PC-3 (cell line): ENCODE data around the gene MISP3. TPM values are rescaled to one million over a fixed set of nuclear protein-coding genes. Genes with fewer than 3 reads are reported as not detected.

Experiments
- ATAC-seq: fragments of 200-7000 bp; cut with Tn5 transposase; 2 replicates; pipeline ENCODE4 v1.9.1; 2020; ENCODE audit warnings: mild to moderate bottlenecking, moderate library complexity
- BruUV-seq: library from RNA; stranded (reverse); fragments of 400-500 nt; replicated peaks from 2 replicates; lab custom pipeline; 2021; lab: Mats Ljungman, UMichigan
- CTCF ChIA-PET: fragments of 300-600 bp; sonication (Branson Sonifier 250); formaldehyde crosslinking; loops from one replicate; lab custom pipeline; 2022; ENCODE audit warnings: antibody characterized with exemption; lab: Charles Lee
- POLR2A ChIA-PET: fragments of 300-600 bp; sonication (Branson Sonifier 250); formaldehyde crosslinking; loops from one replicate; lab custom pipeline; 2022; ENCODE audit warnings: antibody characterized with exemption; ENCODE audit not compliant: unreplicated experiment; lab: Charles Lee
- DNase-seq: peaks from one replicate; pipeline ENCODE4 v3.0.0-alpha.2; 2015
- H2AFZ ChIP-seq: fragments of 300-600 bp; sonication (generic); 2 replicates; pipeline ENCODE4 v1.6.0; 2016; ENCODE audit warnings: antibody characterized with exemption, low read length
- H3F3A ChIP-seq: fragments of 300-600 bp; sonication (generic); one replicate; pipeline ENCODE4 v1.6.0; 2017; ENCODE audit warnings: antibody characterized with exemption, low read length, control low read depth, mild to moderate bottlenecking; ENCODE audit not compliant: unreplicated experiment
- H3K27ac ChIP-seq: fragments of 300-600 bp; sonication (generic); 2 replicates; pipeline ENCODE4 v1.5.1; 2016; ENCODE audit warnings: mild to moderate bottlenecking, low read length
- H3K27me3 ChIP-seq: fragments of 300-600 bp; sonication (generic); 2 replicates; pipeline ENCODE4 v1.6.1; 2016; ENCODE audit warnings: low read length, mixed read lengths
- H3K36me3 ChIP-seq: fragments of 300-600 bp; sonication (generic); 2 replicates; pipeline ENCODE4 v1.6.1; 2016; ENCODE audit warnings: low read depth, mixed run types, low read length, mixed read lengths
- H3K4me1 ChIP-seq: fragments of 300-600 bp; sonication (generic); 2 replicates; pipeline ENCODE4 v1.5.1; 2016; ENCODE audit warnings: low read length; ENCODE audit not compliant: insufficient read depth
- H3K4me2 ChIP-seq: fragments of 300-600 bp; sonication (generic); 2 replicates; pipeline ENCODE4 v1.6.0; 2016; ENCODE audit warnings: low read length
- H3K4me3 ChIP-seq: fragments of 300-600 bp; sonication (generic); 2 replicates; pipeline ENCODE4 v1.5.1; 2016; ENCODE audit warnings: mild to moderate bottlenecking, low read length, mixed read lengths
- H3K79me2 ChIP-seq: fragments of 300-600 bp; sonication (generic); 2 replicates; pipeline ENCODE4 v1.6.1; 2017; ENCODE audit warnings: low read length, mixed read lengths
- H3K9ac ChIP-seq: fragments of 300-600 bp; sonication (generic); 2 replicates; pipeline ENCODE4 v1.6.0; 2016; ENCODE audit warnings: mild to moderate bottlenecking, low read length
- H3K9me2 ChIP-seq: fragments of 300-600 bp; sonication (generic); replicated peaks from 2 replicates; pipeline ENCODE4 v1.6.1; 2016; ENCODE audit warnings: mixed run types, low read length, mixed read lengths
- H3K9me3 ChIP-seq: fragments of 300-600 bp; sonication (generic); 2 replicates; pipeline ENCODE4 v1.6.1; 2016; ENCODE audit warnings: low read length, mixed read lengths
- H4K20me1 ChIP-seq: fragments of 300-600 bp; sonication (generic); 2 replicates; pipeline ENCODE4 v1.6.1; 2016; ENCODE audit warnings: low read length, mixed read lengths
- CTCF ChIP-seq: fragments of 300-600 bp; sonication (generic); conservative IDR thresholded peaks from 2 replicates; pipeline ENCODE4 v1.5.1; 2017; ENCODE audit warnings: antibody characterized with exemption, low read depth, mild to moderate bottlenecking, low read length
- EZH2 ChIP-seq: fragments of 300-600 bp; sonication (generic); IDR thresholded peaks from one replicate; pipeline ENCODE4 v1.6.1; 2017; ENCODE audit warnings: antibody characterized with exemption, mild to moderate bottlenecking, low read length; ENCODE audit not compliant: unreplicated experiment
- EZH2phosphoT487 ChIP-seq: fragments of 300-600 bp; sonication (generic); IDR thresholded peaks from 2 replicates; pipeline ENCODE4 v1.6.1; 2018; ENCODE audit warnings: mild to moderate bottlenecking, antibody characterized with exemption, low read length, borderline replicate concordance
- intact Hi-C: fragments of 100-400 bp; cut with micrococcal nuclease; formaldehyde crosslinking; loops from 2 replicates; pipeline ENCODE4 v1.9.0; 2023
- total RNA-seq: library from RNA; depleted of rRNA; stranded (reverse); fragments of >200 nt; gene quantifications from 2 replicates; pipeline ENCODE4 v1.2.3, GENCODE V29; 2014

Gene MISP3
- total RNA-seq, 1 experiment from 2014 or later, result 6.1 TPM

- ATAC-seq, result no peak
- BruUV-seq, result TSS peak; percentile 9
- H3K4me1 ChIP-seq, result peaks cover 8% of the 10 kb centered on the region; the same call in 1 of the 2 replicates
- H3K36me3 ChIP-seq, result peaks cover 6% of the 10 kb centered on the region
- CTCF ChIA-PET, result no interaction called here
- H3K9me3 ChIP-seq, result peaks cover 7% of the 10 kb centered on the region; the same call in 1 of the 2 replicates
- no peaks in the 10 kb centered on the region for H3F3A ChIP-seq
- 0 out of 2 replicates have a peak overlapping the region, but pooled peaks have one; percentile 51 for H2AFZ ChIP-seq
- POLR2A ChIA-PET, result no interaction called here
- H3K9ac ChIP-seq, result no peak overlapping the region
- H3K4me3 ChIP-seq, result peak overlapping the region; percentile 67
- intact Hi-C loops, result no loop called here
- no peak for TF ChIP-seq EZH2phosphoT487
- no peak for TF ChIP-seq CTCF
- TF ChIP-seq EZH2, result no peak
- H3K27ac ChIP-seq, result no peak overlapping the region
- H4K20me1 ChIP-seq, result no peaks in the 10 kb centered on the region
- DNase-seq, result no peak
- H3K27me3 ChIP-seq, result no peaks in the 10 kb centered on the region
- peak overlapping the region; percentile 80 for H3K4me2 ChIP-seq
- no peaks in the 10 kb centered on the region for H3K79me2 ChIP-seq
- no peaks in the 10 kb centered on the region for H3K9me2 ChIP-seq
Measured at GRCh38 chr19:14088634-14089411, 16.2 kb downstream of the MISP3 start.

- DNase-seq, result peak; percentile 21
- no peak overlapping the region for H3K27ac ChIP-seq
- BruUV-seq, result no TSS peak
- no peak for ATAC-seq
- H3K36me3 ChIP-seq, result peaks cover 6% of the 10 kb centered on the region
- H3K9me3 ChIP-seq, result peaks cover 7% of the 10 kb centered on the region; the same call in 1 of the 2 replicates
- no peak for TF ChIP-seq EZH2
- peak; percentile 39; the same call in 1 of the 2 replicates for TF ChIP-seq CTCF
- TF ChIP-seq EZH2phosphoT487, result no peak
- H3F3A ChIP-seq, result no peaks in the 10 kb centered on the region
- H3K9ac ChIP-seq, result no peak overlapping the region
- ChIA-PET CTCF (no interaction called here), POLR2A (no interaction called here)
- peak overlapping the region; percentile 80 for H3K4me2 ChIP-seq
- H3K79me2 ChIP-seq, result no peaks in the 10 kb centered on the region
- intact Hi-C loops, result no loop called here
- H3K9me2 ChIP-seq, result no peaks in the 10 kb centered on the region
- H2AFZ ChIP-seq, result peak overlapping the region; percentile 51
- peaks cover 8% of the 10 kb centered on the region; the same call in 1 of the 2 replicates for H3K4me1 ChIP-seq
- H3K27me3 ChIP-seq, result no peaks in the 10 kb centered on the region
- no peaks in the 10 kb centered on the region for H4K20me1 ChIP-seq
- H3K4me3 ChIP-seq, result peak overlapping the region; percentile 67
Measured at GRCh38 chr19:14089412-14089661, 16.8 kb downstream of the MISP3 start.
